ENCODE data around the gene UMAD1. TPM values are rescaled to one million over a fixed set of nuclear protein-coding genes. Genes with fewer than 3 reads are reported as not detected.

The UMAD1 gene
- total and polyA plus RNA-seq, 12 donors, result 3.5 to 24.7 (median 17.0) TPM

DNA sequence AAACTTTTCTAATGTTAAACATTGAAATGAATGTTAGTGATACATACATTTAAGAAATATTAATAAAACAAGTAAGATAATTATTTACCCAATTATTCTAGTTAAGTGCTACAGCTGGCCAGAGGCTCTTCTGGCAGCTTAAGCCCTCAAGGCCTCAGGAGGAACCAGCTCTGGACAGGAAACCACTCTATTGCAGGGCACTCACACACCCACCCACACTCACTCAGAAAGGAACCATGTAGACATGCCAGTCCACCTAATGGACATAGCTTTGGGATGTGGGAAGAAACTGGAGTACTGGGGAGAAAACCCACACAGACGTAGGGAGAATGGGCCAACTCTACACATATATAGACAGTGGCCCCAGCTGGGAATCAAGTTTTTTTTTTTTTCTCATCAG, 28.2 kb downstream of the UMAD1 start:
- H3K4me3 ChIP-seq, result no peak overlapping the region
- H3K9me3 ChIP-seq, result no peaks in the 10 kb centered on the region
- no peak for DNase-seq
- no peaks in the 10 kb centered on the region for H3K36me3 ChIP-seq
- no peak overlapping the region for H3K27ac ChIP-seq
- peaks cover 0 to 28% (median 6%) of the 10 kb centered on the region in 9 donors for H3K4me1 ChIP-seq
- 92 to 100% methylated on average over 1 of the region's 1 CpG for WGBS, 2 donors
- H3K27me3 ChIP-seq, result no peaks in the 10 kb centered on the region
- ATAC-seq, result no peak
- TF ChIP-seq, protein P1, sequence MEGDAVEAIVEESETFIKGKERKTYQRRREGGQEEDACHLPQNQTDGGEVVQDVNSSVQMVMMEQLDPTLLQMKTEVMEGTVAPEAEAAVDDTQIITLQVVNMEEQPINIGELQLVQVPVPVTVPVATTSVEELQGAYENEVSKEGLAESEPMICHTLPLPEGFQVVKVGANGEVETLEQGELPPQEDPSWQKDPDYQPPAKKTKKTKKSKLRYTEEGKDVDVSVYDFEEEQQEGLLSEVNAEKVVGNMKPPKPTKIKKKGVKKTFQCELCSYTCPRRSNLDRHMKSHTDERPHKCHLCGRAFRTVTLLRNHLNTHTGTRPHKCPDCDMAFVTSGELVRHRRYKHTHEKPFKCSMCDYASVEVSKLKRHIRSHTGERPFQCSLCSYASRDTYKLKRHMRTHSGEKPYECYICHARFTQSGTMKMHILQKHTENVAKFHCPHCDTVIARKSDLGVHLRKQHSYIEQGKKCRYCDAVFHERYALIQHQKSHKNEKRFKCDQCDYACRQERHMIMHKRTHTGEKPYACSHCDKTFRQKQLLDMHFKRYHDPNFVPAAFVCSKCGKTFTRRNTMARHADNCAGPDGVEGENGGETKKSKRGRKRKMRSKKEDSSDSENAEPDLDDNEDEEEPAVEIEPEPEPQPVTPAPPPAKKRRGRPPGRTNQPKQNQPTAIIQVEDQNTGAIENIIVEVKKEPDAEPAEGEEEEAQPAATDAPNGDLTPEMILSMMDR (IDR thresholded peaks at IDR 0.05), result no peak
- intact Hi-C loops (cut with DNase I), result loop anchor here in 1 of 10 donors (10.0 kb wide), 1 partner anchor 546 kb away; no protein-coding TSS in a partner anchor

DNA sequence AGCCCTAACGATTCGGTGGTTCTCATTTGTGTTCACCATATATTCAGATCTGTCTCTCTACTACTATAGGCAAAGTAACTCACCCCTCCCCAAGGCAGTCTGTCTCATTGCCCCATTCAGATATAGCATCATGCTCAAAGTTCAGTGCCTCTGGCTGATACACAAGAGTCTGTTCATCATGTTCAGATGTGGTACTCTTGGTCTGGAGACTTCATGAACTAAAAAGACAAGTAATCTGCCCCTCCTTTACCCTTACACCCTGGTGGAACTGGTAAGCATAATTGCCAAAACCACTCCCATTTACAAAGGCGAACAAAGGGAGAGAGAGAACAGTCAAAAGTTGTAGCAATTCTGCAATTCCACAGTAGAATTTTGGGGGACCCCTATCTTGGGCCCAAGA, 29.9 kb downstream of the UMAD1 start:
- Histone ChIP-seq H3K4me3 (no peak overlapping the region), H3K36me3 (peaks cover 0 to 16% (median 0%) of the 10 kb centered on the region in 9 donors), H3K9me3 (no peaks in the 10 kb centered on the region), H3K4me1 (peaks cover 0 to 28% (median 6%) of the 10 kb centered on the region in 9 donors), H3K27ac (no peak overlapping the region), H3K27me3 (no peaks in the 10 kb centered on the region)
- intact Hi-C loops (cut with DNase I), result loop anchor here in 1 of 10 donors (10.0 kb wide), 1 partner anchor 544 kb away; no protein-coding TSS in a partner anchor
- no peak for ATAC-seq
- 91 to 96% methylated on average over 3 of the region's 3 CpGs for WGBS, 2 donors
- TF ChIP-seq, protein P1 (IDR thresholded peaks at IDR 0.05), result no peak
- DNase-seq, result no peak

DNA sequence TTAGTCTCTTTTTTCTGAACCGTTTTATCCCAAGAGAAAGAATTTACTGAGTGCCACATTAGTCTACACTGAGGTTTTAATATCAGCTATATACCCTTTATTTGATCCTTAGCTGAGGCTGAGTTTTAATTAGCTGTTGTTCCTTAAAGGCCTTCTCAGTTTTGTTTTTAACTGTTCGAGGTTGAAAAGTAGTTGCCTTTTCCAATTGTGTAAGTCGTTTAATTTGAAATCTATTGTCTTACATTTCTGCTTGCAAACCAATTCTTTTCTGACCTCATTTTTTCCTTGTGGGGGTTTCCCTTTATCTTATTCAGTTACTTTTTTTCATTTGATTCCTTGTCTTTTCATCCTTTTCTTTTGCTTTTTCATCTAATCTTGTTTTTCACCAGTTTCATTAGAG, 30.8 kb downstream of the UMAD1 start:
- Histone ChIP-seq H3K36me3 (peaks cover 0 to 22% (median 0%) of the 10 kb centered on the region in 9 donors), H3K4me1 (peaks cover 0 to 28% (median 6%) of the 10 kb centered on the region in 9 donors), H3K9me3 (no peaks in the 10 kb centered on the region), H3K27ac (peak overlapping the region in 3 of 10 donors; percentile 0 to 49 (median 35)), H3K4me3 (no peak overlapping the region), H3K27me3 (no peaks in the 10 kb centered on the region)
- intact Hi-C loops (cut with DNase I), result loop anchor here in 1 of 10 donors (10.0 kb wide), 1 partner anchor 543 kb away; no protein-coding TSS in a partner anchor
- WGBS, 2 donors, result 58 to 72% methylated on average over 3 of the region's 3 CpGs
- TF ChIP-seq, protein P1 (IDR thresholded peaks at IDR 0.05), result no peak
- DNase-seq (no peak), ATAC-seq (no peak)

DNA sequence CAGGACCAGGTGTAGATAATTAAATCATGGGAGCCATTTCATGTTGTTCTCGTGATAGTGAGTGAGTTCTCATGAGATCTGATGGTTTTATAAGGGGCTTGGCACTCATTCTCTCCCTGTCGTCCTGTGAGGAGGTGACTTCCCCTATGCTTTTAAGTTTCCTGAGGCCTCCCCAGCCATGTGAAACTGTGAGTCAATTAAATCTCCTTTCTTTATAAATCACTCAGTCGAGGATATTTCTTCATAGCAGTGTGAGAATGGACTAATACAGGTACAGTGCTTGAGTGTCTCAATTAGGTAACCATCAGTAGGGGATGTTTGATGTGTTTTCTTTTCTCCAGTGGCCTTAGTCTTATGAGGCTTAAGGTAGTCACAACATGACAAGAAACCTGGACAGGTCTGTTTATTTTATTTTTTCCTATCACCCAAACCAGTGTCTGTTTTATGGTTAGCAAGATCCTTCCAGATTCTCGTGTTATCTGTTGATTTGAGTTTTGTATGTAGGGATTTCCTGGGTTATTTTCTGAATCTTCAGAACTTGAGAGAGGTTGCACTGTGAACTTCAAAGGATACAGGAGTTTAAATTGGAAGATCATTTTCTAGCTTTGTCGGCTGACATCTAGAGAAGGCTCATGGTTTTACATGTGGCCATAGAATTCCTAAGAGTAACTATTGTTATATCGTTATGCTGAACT, 32.1 kb downstream of the UMAD1 start:
- WGBS, 2 donors, result 75 to 81% methylated on average over 6 of the region's 6 CpGs

More for the DNA sequence above, 32.1 kb downstream of the UMAD1 start:
- TF ChIP-seq, protein P1 (IDR thresholded peaks at IDR 0.05), result no peak
- peaks cover 0 to 4% (median 0%) of the 10 kb centered on the region in 11 donors for H3K9me3 ChIP-seq
- peaks cover 0 to 30% (median 0%) of the 10 kb centered on the region in 9 donors for H3K36me3 ChIP-seq
- peaks cover 0 to 28% (median 6%) of the 10 kb centered on the region in 9 donors for H3K4me1 ChIP-seq
- H3K27ac ChIP-seq, result no peak overlapping the region
- intact Hi-C loops (cut with DNase I), result loop anchor here in 1 of 10 donors (10.0 kb wide), 1 partner anchor 542 kb away; no protein-coding TSS in a partner anchor
- no peaks in the 10 kb centered on the region for H3K27me3 ChIP-seq
- H3K4me3 ChIP-seq, result no peak overlapping the region
- no peak for DNase-seq
- no peak for ATAC-seq
